ENCODE data around the gene AMACR.
A peak's percentile ranks its signal among the peaks of the same experiment; 100 is the strongest.
"Not testable (repeated sequence)": the region's sequence is repeated elsewhere in the genome, so short reads cannot be mapped to it uniquely, and the experiment has no call there.

The AMACR gene

GRCh38 chr5:33952175-33952574, 55.7 kb downstream of the AMACR start:
- not testable (repeated sequence) for H3K9ac ChIP-seq (ENCODE audit: low read depth in 1 of 2, low read length in 2 of 2); H3K27ac ChIP-seq (ENCODE audit: low read depth, low read length); H3K9me3 ChIP-seq (ENCODE audit: control insufficient read depth in 1 of 2, low read length in 2 of 2); H3K4me3 ChIP-seq (ENCODE audit: low read depth in 1 of 2, low read length in 2 of 2); H3K4me1 ChIP-seq (ENCODE audit: control insufficient read depth in 1 of 2, insufficient read depth in 2 of 2, low read length in 2 of 2); H3K27me3 ChIP-seq (ENCODE audit: control insufficient read depth in 1 of 2, insufficient read depth in 2 of 2, low read length in 2 of 2); H3K36me3 ChIP-seq (ENCODE audit: control insufficient read depth in 1 of 2, insufficient read depth in 2 of 2, low read length in 2 of 2)

GRCh38 chr5:33944543-33945132, 63.2 kb downstream of the AMACR start:
- Histone ChIP-seq H3K4me1 (ENCODE audit: control insufficient read depth in 1 of 2, insufficient read depth in 2 of 2, low read length in 2 of 2) (no peaks in the 10 kb centered on the region), H3K9ac (ENCODE audit: low read depth in 1 of 2, low read length in 2 of 2) (no peak overlapping the region), H3K27me3 (ENCODE audit: control insufficient read depth in 1 of 2, insufficient read depth in 2 of 2, low read length in 2 of 2) (peaks cover 7 to 8% of the 10 kb centered on the region in 2 donors), H3K36me3 (ENCODE audit: control insufficient read depth in 1 of 2, insufficient read depth in 2 of 2, low read length in 2 of 2) (no peaks in the 10 kb centered on the region), H3K9me3 (ENCODE audit: control insufficient read depth in 1 of 2, low read length in 2 of 2) (no peaks in the 10 kb centered on the region), H3K4me3 (ENCODE audit: low read depth in 1 of 2, low read length in 2 of 2) (no peak overlapping the region), H3K27ac (ENCODE audit: low read depth, low read length) (no peak overlapping the region)

GRCh38 chr5:33941090-33941489, 66.8 kb downstream of the AMACR start:
- peaks cover 17 to 28% of the 10 kb centered on the region in 2 donors for H3K27me3 ChIP-seq (ENCODE audit: control insufficient read depth in 1 of 2, insufficient read depth in 2 of 2, low read length in 2 of 2)

GRCh38 chr5:33939556-33940262, 68.1 kb downstream of the AMACR start:
- peaks cover 17 to 33% of the 10 kb centered on the region in 2 donors for H3K27me3 ChIP-seq (ENCODE audit: control insufficient read depth in 1 of 2, insufficient read depth in 2 of 2, low read length in 2 of 2)
- no peak overlapping the region for H3K4me3 ChIP-seq (ENCODE audit: low read depth in 1 of 2, low read length in 2 of 2)
- H3K9ac ChIP-seq (ENCODE audit: low read depth in 1 of 2, low read length in 2 of 2), result no peak overlapping the region
- no peak overlapping the region for H3K27ac ChIP-seq (ENCODE audit: low read depth, low read length)
- no peaks in the 10 kb centered on the region for H3K36me3 ChIP-seq (ENCODE audit: control insufficient read depth in 1 of 2, insufficient read depth in 2 of 2, low read length in 2 of 2)
- no peaks in the 10 kb centered on the region for H3K9me3 ChIP-seq (ENCODE audit: control insufficient read depth in 1 of 2, low read length in 2 of 2)
- H3K4me1 ChIP-seq (ENCODE audit: control insufficient read depth in 1 of 2, insufficient read depth in 2 of 2, low read length in 2 of 2), result peaks cover 5% of the 10 kb centered on the region in 2 donors

More at GRCh38 chr5:33941090-33941489, 66.8 kb downstream of the AMACR start:
- no peak overlapping the region for H3K27ac ChIP-seq (ENCODE audit: low read depth, low read length)
- H3K9me3 ChIP-seq (ENCODE audit: control insufficient read depth in 1 of 2, low read length in 2 of 2), result no peaks in the 10 kb centered on the region
- H3K4me3 ChIP-seq (ENCODE audit: low read depth in 1 of 2, low read length in 2 of 2), result no peak overlapping the region
- H3K36me3 ChIP-seq (ENCODE audit: control insufficient read depth in 1 of 2, insufficient read depth in 2 of 2, low read length in 2 of 2), result no peaks in the 10 kb centered on the region
- H3K9ac ChIP-seq (ENCODE audit: low read depth in 1 of 2, low read length in 2 of 2), result no peak overlapping the region
- peaks cover 2 to 4% of the 10 kb centered on the region in 2 donors for H3K4me1 ChIP-seq (ENCODE audit: control insufficient read depth in 1 of 2, insufficient read depth in 2 of 2, low read length in 2 of 2)

GRCh38 chr5:33938881-33939280, 69.0 kb downstream of the AMACR start:
- H3K4me1 ChIP-seq (ENCODE audit: control insufficient read depth in 1 of 2, insufficient read depth in 2 of 2, low read length in 2 of 2), result peaks cover 5% of the 10 kb centered on the region in 2 donors
- H3K27ac ChIP-seq (ENCODE audit: low read depth, low read length), result no peak overlapping the region
- H3K9me3 ChIP-seq (ENCODE audit: control insufficient read depth in 1 of 2, low read length in 2 of 2), result no peaks in the 10 kb centered on the region
- no peak overlapping the region for H3K4me3 ChIP-seq (ENCODE audit: low read depth in 1 of 2, low read length in 2 of 2)
- peaks cover 17 to 33% of the 10 kb centered on the region in 2 donors for H3K27me3 ChIP-seq (ENCODE audit: control insufficient read depth in 1 of 2, insufficient read depth in 2 of 2, low read length in 2 of 2)
- no peak overlapping the region for H3K9ac ChIP-seq (ENCODE audit: low read depth in 1 of 2, low read length in 2 of 2)
- no peaks in the 10 kb centered on the region for H3K36me3 ChIP-seq (ENCODE audit: control insufficient read depth in 1 of 2, insufficient read depth in 2 of 2, low read length in 2 of 2)

GRCh38 chr5:33938507-33938796, 69.4 kb downstream of the AMACR start:
- Histone ChIP-seq H3K4me3 (ENCODE audit: low read depth in 1 of 2, low read length in 2 of 2) (no peak overlapping the region), H3K9ac (ENCODE audit: low read depth in 1 of 2, low read length in 2 of 2) (no peak overlapping the region), H3K27me3 (ENCODE audit: control insufficient read depth in 1 of 2, insufficient read depth in 2 of 2, low read length in 2 of 2) (peaks cover 17 to 33% of the 10 kb centered on the region in 2 donors), H3K4me1 (ENCODE audit: control insufficient read depth in 1 of 2, insufficient read depth in 2 of 2, low read length in 2 of 2) (peaks cover 5% of the 10 kb centered on the region in 2 donors), H3K9me3 (ENCODE audit: control insufficient read depth in 1 of 2, low read length in 2 of 2) (no peaks in the 10 kb centered on the region), H3K27ac (ENCODE audit: low read depth, low read length) (no peak overlapping the region), H3K36me3 (ENCODE audit: control insufficient read depth in 1 of 2, insufficient read depth in 2 of 2, low read length in 2 of 2) (no peaks in the 10 kb centered on the region)

- no peak overlapping the region for H3K27ac ChIP-seq (ENCODE audit: low read depth, low read length)
- no peaks in the 10 kb centered on the region for H3K36me3 ChIP-seq (ENCODE audit: control insufficient read depth in 1 of 2, insufficient read depth in 2 of 2, low read length in 2 of 2)
- H3K9me3 ChIP-seq (ENCODE audit: control insufficient read depth in 1 of 2, low read length in 2 of 2), result no peaks in the 10 kb centered on the region
- H3K27me3 ChIP-seq (ENCODE audit: control insufficient read depth in 1 of 2, insufficient read depth in 2 of 2, low read length in 2 of 2), result peaks cover 17 to 33% of the 10 kb centered on the region in 2 donors
- no peak overlapping the region for H3K4me3 ChIP-seq (ENCODE audit: low read depth in 1 of 2, low read length in 2 of 2)
- no peak overlapping the region for H3K9ac ChIP-seq (ENCODE audit: low read depth in 1 of 2, low read length in 2 of 2)
- H3K4me1 ChIP-seq (ENCODE audit: control insufficient read depth in 1 of 2, insufficient read depth in 2 of 2, low read length in 2 of 2), result peaks cover 5% of the 10 kb centered on the region in 2 donors
These were observed 69.9 kb downstream of the AMACR start for GRCh38 chr5:33937707-33938506.

GRCh38 chr5:33937017-33937706, 70.7 kb downstream of the AMACR start:
- Histone ChIP-seq H3K4me1 (ENCODE audit: control insufficient read depth in 1 of 2, insufficient read depth in 2 of 2, low read length in 2 of 2) (peaks cover 5% of the 10 kb centered on the region in 2 donors), H3K9me3 (ENCODE audit: control insufficient read depth in 1 of 2, low read length in 2 of 2) (no peaks in the 10 kb centered on the region), H3K9ac (ENCODE audit: low read depth in 1 of 2, low read length in 2 of 2) (no peak overlapping the region), H3K4me3 (ENCODE audit: low read depth in 1 of 2, low read length in 2 of 2) (no peak overlapping the region), H3K27ac (ENCODE audit: low read depth, low read length) (no peak overlapping the region), H3K36me3 (ENCODE audit: control insufficient read depth in 1 of 2, insufficient read depth in 2 of 2, low read length in 2 of 2) (no peaks in the 10 kb centered on the region), H3K27me3 (ENCODE audit: control insufficient read depth in 1 of 2, insufficient read depth in 2 of 2, low read length in 2 of 2) (peaks cover 11 to 33% of the 10 kb centered on the region in 2 donors)

- peaks cover 9 to 33% of the 10 kb centered on the region in 2 donors for H3K27me3 ChIP-seq (ENCODE audit: control insufficient read depth in 1 of 2, insufficient read depth in 2 of 2, low read length in 2 of 2)
These were observed 71.4 kb downstream of the AMACR start, which contains the start of gene RXFP3 for GRCh38 chr5:33936381-33937016. Gene RXFP3, plus strand, starts transcription at chr5:33936386. Its CDS starts 355 bp downstream, at chr5:33936741.

More at GRCh38 chr5:33936381-33937016, 71.4 kb downstream of the AMACR start, which contains the start of gene RXFP3:
- Histone ChIP-seq H3K36me3 (ENCODE audit: control insufficient read depth in 1 of 2, insufficient read depth in 2 of 2, low read length in 2 of 2) (no peaks in the 10 kb centered on the region), H3K4me1 (ENCODE audit: control insufficient read depth in 1 of 2, insufficient read depth in 2 of 2, low read length in 2 of 2) (peaks cover 5% of the 10 kb centered on the region in 2 donors), H3K4me3 (ENCODE audit: low read depth in 1 of 2, low read length in 2 of 2) (peak within 1 kb of the TSS; percentile 34 to 39), H3K27ac (ENCODE audit: low read depth, low read length) (no peak within 1 kb of the TSS), H3K9me3 (ENCODE audit: control insufficient read depth in 1 of 2, low read length in 2 of 2) (no peaks in the 10 kb centered on the region), H3K9ac (ENCODE audit: low read depth in 1 of 2, low read length in 2 of 2) (no peak within 1 kb of the TSS)
